ENCODE measurements around the gene DDX10.

DNA sequence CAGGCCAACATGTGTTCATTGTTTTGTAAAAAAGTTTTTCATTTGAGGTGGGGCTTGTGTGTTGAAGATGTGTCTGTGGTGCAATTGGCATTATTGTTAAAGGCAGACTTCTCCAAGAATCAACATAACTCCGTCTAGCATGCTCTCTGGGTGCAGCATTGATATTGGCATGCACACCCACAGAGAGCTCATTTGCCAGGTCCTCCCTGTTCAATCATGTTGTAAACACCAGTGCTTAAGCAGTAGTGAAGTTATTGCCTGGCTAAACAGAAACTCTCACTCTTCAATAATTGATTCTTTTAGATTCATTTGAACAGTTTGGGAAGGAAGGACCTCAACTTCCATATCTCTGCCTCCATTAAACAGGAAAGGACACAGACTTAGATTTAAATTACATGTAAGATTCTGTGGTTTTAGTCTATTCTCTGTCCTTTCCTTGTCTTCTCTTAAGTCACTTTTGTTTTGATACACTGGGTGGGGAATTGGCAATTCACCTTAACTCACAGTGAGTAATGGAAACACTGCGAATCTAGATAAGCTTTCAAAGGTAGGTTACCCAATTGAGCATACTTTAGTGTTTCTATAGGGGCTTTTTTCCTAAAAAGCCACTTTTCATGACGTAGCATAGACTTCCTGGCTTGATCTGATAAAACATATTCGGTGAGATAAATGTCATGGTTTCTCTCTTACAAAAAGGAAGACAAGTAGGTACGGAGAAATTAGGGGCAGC, 40.5 kb upstream of the DDX10 start:
- TF ChIP-seq, protein P1, sequence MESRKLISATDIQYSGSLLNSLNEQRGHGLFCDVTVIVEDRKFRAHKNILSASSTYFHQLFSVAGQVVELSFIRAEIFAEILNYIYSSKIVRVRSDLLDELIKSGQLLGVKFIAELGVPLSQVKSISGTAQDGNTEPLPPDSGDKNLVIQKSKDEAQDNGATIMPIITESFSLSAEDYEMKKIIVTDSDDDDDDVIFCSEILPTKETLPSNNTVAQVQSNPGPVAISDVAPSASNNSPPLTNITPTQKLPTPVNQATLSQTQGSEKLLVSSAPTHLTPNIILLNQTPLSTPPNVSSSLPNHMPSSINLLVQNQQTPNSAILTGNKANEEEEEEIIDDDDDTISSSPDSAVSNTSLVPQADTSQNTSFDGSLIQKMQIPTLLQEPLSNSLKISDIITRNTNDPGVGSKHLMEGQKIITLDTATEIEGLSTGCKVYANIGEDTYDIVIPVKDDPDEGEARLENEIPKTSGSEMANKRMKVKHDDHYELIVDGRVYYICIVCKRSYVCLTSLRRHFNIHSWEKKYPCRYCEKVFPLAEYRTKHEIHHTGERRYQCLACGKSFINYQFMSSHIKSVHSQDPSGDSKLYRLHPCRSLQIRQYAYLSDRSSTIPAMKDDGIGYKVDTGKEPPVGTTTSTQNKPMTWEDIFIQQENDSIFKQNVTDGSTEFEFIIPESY (IDR thresholded peaks at IDR 0.05; ENCODE audit: borderline replicate concordance, low read depth) = no peak
- TF ChIP-seq, protein P2, sequence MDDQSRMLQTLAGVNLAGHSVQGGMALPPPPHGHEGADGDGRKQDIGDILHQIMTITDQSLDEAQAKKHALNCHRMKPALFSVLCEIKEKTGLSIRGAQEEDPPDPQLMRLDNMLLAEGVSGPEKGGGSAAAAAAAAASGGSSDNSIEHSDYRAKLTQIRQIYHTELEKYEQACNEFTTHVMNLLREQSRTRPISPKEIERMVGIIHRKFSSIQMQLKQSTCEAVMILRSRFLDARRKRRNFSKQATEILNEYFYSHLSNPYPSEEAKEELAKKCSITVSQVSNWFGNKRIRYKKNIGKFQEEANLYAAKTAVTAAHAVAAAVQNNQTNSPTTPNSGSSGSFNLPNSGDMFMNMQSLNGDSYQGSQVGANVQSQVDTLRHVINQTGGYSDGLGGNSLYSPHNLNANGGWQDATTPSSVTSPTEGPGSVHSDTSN (IDR thresholded peaks at IDR 0.05) = no peak
- TF ChIP-seq POLR2AphosphoS5 (IDR thresholded peaks at IDR 0.05; ENCODE audit: low read depth, low read length) = no peak
- TF ChIP-seq, protein P3, sequence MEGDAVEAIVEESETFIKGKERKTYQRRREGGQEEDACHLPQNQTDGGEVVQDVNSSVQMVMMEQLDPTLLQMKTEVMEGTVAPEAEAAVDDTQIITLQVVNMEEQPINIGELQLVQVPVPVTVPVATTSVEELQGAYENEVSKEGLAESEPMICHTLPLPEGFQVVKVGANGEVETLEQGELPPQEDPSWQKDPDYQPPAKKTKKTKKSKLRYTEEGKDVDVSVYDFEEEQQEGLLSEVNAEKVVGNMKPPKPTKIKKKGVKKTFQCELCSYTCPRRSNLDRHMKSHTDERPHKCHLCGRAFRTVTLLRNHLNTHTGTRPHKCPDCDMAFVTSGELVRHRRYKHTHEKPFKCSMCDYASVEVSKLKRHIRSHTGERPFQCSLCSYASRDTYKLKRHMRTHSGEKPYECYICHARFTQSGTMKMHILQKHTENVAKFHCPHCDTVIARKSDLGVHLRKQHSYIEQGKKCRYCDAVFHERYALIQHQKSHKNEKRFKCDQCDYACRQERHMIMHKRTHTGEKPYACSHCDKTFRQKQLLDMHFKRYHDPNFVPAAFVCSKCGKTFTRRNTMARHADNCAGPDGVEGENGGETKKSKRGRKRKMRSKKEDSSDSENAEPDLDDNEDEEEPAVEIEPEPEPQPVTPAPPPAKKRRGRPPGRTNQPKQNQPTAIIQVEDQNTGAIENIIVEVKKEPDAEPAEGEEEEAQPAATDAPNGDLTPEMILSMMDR (IDR thresholded peaks at IDR 0.05) = no peak
- TF ChIP-seq SIN3A (IDR thresholded peaks at IDR 0.05; ENCODE audit: borderline replicate concordance, low read depth, low read length) = no peak
- TF ChIP-seq TEAD4 (IDR thresholded peaks at IDR 0.05; ENCODE audit: borderline replicate concordance, insufficient read depth) = no peak
- TF ChIP-seq EP300 (IDR thresholded peaks at IDR 0.05; ENCODE audit: borderline replicate concordance in 1 of 2, low read depth in 1 of 2, low read length in 1 of 2) = no peak

All from SK-N-SH (cell line).